ENCODE results near the gene FAM181A.
A peak's percentile ranks its signal among the peaks of the same experiment; 100 is the strongest.

Gene FAM181A

DNA sequence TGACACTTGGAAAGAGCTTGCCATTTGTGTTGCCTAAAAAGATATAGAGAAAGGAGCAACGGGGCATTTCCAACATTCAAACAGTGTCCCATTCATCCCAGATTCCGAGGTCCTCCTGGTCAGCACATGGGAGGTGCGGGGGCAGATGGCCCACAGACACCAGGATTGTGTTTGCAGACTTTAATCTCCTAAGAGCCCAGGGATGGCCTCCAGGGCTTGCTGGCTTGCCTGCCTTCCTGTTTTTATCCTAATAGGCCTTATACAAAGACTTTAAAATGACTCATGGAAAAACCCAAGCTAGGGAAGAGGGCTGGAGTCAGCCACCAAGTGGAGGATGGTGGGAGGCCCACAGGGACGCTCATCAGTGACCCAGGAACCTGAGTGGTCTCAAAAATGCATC lies 21.5 kb upstream of the FAM181A start:
- DNase-seq = no peak

DNA sequence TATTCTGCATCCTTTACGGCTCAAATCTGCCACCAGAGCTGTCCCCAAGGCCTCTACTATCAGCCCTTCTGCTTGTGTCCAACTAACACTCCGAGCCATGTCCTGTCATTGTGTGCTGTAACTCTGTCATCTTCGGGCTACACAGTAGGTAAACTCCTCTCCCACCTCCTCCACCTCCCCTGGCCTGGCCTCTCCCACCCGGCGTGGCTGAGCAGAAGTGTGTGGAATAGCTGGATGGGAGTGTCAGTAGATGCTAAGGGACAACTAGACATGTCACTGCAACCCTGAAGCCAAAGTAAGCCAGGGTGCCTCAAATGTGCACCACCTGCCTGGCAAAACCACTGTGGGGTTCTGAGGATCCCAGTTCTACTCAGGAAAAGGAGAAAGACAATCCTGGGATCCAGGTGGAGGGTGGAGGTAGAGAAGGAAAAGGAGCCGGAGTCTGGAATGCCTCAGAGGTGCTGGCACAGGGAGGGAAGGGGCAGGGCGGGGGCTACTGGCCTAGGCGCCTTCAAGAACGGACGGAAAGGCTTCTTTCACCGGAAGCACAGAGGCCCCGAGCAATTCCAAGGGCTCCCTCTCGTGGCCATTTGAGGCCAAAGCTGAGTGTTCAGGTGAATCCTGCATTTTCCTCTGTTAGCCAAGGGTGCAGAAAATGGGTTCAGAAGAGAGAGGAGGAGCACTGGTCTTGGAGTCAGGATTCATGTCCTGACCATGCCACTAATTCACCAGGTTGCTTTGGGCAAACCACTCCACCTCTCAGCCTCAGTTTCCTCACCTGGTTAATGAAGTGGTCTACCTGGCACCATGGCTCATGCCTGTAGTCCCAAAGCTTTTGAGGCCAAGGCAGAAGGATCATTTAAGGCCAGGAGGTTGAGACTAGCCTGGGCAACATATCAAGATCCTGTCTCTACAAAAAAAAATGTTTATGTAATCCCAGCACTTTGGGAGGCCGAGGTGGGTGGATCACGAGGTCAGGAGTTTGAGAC lies 20.5 kb upstream of the FAM181A start:
- peak; percentile 76 for DNase-seq

DNA sequence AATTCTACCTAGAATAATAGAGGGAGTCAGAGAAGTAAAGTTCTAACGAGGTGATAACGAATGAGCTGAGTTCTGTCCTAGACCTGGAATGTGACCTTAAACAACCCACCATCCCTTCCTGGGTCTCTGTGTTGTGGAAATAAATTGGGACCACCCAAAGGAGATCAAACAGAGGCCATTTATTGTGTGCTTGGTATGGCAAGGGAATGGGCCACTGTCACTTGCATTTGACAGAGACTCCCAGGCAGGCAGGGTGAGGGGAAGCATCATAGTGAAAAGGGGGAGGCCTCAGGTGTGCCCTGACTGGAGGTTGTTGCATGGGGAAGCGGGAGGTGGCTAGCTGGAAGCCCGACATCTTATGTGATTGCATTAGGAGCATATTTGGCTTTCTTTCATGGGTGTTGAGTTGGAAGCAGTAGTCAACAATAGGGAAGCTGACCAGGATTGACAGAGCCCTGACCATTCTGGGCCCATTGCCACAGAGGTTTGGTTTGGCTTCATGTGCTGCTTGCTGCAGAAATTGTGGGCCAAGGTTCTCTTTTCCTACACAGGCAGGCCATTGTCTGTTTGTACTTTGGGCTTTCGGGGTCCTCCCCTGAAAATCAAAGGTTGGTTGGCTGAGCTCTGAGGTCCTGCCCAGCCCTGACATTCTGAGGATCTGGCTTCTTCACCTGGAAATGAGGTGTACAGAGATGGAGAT lies 17.6 kb upstream of the FAM181A start:
- DNase-seq = no peak

DNA sequence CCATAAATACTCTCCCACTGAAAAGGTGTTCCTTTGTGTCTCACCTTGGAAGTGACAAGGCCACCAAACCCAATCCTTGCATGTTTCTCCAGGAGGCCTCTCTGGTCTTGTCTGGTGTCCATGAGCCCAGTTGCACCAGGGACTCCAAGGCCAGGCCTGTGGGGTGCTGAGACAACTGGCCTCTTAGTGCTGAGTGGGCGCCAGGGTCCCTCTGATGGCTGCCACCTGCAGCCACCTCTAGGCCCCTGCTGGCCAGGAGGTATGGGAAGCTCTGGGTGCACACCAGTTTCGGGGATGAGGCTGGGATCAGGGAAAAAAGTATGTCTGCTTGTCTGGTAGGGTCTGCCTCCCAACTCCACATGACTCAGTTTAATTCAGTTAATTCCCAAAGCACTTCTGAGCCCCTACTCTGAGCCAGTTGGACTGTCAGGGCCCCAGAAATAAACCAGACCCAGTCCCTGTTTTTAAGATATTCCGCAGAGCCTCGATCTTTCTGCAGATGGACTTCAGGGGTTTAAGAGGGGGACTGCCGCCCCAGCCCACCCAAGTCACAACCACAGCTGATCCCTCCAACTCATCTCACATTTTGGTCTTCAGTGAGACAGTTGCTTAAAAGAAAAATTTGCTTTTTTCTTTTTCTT lies 15.0 kb upstream of the FAM181A start:
- DNase-seq = no peak

DNA sequence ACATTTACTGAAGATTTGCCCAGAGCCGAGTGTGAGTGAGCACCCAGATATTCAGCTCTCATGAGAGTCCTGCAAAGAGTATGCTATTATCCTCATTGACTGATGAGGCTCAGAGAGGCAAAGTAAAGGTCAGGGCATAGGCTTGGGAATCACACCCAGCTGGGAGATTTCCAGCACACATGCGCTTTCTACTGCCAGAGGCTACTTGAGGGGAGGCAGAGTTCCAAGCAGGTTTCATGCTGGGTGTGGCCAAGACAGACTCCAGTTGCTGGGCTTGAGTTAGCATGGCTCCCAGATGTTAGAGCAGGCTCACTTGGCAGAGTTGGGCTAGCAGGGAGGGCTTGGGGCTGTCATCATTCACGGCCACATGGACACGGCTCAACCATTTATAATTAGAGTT lies 14.4 kb upstream of the FAM181A start:
- DNase-seq = no peak

DNA sequence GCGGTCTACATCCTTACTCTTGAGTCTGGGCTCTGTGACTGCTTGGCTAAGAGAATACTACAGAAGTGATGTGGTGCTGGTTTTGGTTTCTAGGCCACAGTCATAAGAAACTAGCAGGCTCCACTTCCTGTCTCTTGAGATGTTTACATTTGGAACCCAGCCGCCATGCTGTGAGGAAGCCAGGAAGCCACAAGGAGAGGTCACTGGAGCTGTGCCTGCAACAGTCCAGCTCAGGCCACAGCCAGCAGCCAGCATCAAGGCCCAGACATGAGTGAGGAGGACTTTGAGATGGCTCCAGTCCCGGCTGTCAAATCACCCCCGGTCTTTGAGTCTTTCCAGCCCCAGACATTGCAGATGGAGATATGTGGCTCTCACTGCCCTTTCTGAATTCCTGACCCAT lies 12.9 kb upstream of the FAM181A start:
- no peak for DNase-seq

DNA sequence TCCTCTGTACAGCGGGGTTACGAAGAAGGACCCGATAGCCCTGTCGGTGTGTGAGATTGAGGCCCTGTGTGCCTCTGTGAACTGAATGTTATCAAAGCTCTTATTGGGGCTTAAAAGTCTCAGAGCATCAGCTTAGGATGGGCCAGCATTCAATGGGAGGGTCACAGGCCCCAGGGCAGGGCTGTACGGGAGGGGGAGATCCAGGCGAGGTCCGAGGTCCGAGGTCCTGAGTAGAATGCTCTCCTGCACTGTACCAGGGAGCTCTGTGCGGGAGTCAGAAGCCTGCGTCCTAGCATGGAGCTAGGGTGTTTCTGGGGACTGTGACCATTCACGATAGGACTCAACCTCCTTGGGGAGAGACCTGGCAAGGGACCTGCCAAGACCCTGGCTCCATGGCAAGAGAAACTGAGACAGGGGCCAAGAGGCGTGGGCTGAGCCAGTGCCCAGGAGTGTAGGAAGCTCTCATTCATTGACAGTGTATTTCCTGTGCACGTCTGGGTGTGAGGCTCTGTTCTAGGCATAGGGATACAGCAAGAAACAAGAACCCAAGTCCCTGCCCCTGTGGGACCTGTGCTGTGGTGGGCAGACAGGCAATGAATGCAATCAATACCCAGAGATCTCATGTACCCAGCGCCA lies 12.0 kb upstream of the FAM181A start:
- no peak for DNase-seq

DNA sequence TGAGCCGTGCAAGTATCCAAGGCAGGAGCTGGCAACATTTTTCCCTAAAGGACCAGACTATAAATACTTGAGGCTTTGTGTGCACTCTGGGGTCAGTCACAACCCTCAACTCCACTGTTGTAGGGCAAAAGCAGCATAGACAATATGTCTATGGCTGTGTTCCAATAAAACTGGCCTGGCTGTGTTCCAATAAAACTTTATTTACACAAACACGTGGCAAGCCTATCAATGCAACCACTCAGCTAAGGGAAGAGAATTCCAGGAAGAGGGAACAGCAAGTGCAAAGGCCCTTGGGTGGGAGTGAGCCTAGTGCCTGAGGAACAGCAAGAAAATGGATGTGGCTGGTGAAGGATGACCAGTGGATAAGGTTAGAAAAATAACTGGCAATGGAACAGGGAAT lies 11.3 kb upstream of the FAM181A start:
- DNase-seq = no peak

DNA sequence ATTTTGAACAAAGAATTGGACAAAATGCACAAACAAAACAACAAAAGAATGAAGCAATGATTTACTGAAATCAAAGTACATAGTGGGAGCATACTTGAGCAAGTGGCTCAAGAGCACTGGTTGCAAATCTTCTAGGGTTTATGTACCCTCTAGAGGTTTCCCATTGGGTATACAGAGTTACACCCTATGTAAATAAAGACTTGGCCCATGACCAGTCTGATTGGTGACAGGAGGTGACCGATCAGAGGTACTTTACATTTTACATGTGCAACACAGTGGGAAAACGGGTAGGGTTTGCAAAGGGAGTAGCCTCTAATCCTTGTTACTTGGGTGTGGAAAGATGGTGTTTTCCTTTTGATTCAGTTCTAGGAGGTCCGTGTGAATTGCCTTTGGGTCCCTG lies 10.6 kb upstream of the FAM181A start:
- no peak for DNase-seq

DNA sequence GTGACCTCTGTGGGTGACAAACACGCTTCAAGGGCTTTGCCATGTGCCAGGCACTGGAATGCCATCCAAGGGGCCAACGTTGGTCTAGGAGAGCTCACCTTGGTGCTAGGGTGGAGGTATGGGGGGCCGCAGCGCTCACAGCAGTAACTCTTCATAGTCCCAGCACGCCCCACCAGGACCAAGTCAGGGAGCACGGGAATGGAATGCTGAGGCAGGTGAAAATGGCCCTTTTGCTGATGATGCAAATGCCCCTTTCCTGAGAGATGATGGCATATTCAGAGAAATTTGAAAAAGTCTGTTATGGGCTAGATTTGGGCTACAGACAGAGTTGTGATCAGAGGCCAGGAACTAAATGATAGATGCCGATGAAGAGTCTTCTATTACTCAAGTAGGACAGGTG lies 10.0 kb upstream of the FAM181A start:
- no peak for DNase-seq

DNA sequence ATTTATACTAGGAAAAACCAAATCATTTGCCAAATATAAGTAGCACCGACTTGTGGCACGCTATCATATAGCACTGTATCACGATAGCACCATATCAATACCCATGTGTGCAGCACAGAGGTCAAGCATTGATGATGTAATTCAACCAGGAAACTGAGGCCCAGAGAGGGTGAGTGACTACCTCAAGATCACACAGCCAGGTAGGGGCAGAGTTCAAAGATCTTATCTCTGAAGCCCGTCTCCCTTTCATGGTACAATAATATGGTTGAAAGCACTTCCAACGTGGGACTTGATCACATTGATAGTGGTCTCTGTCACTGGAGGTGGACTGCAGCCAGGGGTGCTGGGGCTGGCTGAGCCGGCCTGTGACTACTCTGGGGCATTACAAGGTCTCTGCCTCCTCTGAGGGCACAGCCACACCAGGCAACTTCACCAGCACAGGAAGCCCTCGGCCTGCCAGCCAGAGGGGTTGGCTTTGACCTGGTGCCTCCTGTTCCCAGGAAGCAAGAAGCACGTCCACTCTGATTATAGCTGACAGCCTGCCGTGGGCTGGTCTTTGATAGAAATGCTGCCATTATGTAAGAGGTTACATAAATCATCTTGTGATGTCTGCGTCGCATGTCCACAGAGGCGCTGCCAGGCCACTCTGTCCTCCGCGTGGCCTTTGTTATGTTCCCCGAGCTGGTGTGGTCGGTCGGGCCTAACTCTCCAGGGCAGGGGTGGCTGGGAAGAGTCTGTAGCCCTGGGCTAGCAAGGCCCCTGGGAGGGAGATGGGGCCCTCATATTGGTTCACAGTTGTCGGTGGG lies 5.9 kb upstream of the FAM181A start:
- DNase-seq = no peak

DNA sequence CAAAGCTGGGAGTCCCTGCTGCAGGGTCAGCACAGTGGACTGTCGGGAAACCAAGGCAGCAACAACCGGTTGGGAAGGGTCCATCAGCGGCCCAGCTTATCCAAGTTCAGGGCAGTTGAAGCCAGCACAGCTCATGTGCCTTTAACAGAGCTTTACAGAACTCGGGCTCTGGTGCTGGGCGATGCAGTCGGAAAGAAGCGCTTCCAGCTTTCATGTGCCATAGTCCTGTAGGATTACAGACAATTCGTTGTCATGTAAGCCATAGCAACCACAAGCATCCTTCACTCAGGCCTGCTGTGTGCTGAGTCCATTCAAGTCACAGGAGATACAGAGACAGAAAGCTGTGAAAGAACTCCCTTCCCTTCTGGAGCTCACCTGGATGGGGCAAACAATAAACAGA lies 3.5 kb upstream of the FAM181A start:
- no peak for DNase-seq

DNA sequence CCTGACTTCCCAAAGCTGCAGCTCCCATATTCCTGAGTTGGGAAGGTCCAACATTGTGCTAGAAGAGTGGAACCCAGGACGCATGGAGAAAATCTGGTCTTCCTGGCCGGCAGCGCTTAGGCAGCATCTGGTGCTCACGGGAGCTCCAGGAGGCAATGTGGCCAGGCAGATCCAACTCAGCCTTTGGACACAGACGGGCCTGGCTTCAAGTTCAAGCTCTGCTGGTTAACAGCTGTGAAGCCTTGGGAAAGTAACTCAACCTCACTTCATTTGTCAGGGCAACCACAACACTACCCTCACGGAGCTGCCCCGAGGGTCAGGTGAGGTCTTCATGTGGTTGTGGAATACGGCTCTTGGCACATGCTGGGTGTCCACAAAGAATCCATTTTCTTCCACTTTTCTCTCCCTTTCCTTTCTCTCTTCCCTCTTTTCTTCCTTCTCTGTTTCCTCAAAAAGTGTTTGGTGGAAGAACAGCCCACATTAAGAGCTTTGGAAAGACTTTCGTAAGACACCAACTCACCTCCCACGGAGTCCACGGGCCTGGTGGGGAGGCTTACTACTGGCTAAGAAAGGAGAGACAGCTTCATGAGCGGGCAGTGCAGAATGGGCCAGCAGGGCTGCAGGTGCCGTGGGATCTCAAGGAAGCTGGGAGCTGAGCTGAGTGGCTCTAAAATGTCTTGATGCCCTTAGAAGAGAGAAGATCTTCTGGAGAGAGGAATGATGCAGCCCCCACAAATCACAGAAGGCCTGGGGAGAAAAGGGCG lies 2.4 kb upstream of the FAM181A start:
- DNase-seq = no peak

DNA sequence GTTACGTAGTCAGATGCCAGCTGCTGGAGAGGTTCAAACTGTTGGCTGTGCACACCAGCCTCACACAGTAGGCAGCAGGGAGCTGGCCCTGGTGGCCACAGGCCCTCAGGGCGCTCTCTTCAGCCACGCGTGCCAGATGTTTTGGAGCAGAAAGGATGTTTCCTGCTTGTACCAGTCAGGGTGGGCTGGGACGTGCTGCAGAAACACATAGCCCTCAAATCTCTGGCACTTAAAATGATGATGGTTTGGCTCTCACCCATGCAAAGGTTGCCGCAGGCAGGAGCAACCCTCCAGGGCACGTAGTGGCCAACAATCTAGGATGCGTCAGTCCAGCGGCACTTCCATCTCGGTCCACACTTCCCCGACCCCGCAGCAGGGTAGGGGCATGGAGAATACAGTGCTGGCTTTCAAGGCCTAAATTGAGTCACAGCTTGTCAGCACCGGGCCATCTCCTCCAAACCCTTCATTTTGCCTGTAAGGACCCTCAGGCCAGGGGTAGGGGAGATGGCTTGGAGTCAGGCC lies 1.7 kb upstream of the FAM181A start:
- no peak for DNase-seq

DNA sequence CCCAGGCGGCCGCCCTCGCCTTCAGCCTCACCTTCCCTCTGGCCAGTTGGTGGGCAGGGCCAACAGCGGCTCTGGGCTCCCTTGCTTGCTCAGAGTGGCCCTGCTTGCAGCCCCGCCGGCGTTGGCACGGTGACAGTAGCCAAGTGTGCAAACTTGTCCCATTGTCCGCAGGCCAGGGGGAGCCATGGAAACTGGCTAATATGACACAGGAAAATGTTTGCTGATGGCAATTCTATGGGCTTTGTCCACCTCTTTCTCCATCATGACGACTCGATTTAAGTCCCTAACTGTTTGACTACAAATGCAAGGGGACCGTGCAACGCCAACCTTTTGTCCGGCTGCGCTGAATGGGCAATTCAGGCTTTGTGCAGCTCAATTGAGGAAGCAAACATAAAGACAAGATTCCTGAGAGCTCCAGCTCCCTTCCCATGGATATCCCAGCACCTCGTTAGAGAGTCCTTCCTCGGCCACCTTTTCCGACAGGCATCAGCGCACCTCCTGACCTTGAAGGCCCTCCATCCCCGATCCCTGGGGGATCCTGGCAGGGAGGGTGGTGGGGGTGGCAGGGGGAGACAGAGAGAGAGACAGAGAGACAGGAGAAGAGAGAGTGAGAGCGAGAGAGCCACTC lies 785 bp upstream of the FAM181A start:
- DNase-seq = no peak

DNA sequence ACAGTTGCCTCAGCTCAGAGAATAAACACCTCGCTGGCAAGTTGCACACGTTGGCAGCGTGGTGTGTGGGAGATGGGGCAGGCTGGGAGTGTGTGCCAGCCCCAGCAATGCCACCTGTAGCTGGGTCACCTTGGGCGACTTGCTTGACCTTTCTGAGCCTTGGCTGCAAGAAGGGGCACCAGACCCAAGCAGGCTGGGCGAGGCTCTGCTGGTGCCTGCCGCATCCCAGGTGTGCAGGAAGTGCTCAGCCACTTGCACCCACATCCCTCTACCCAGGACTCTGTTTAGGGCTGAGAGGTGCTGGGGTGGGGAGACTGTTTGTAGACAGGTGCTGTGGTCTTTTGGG lies 629 bp downstream of the FAM181A start:
- no peak for DNase-seq

DNA sequence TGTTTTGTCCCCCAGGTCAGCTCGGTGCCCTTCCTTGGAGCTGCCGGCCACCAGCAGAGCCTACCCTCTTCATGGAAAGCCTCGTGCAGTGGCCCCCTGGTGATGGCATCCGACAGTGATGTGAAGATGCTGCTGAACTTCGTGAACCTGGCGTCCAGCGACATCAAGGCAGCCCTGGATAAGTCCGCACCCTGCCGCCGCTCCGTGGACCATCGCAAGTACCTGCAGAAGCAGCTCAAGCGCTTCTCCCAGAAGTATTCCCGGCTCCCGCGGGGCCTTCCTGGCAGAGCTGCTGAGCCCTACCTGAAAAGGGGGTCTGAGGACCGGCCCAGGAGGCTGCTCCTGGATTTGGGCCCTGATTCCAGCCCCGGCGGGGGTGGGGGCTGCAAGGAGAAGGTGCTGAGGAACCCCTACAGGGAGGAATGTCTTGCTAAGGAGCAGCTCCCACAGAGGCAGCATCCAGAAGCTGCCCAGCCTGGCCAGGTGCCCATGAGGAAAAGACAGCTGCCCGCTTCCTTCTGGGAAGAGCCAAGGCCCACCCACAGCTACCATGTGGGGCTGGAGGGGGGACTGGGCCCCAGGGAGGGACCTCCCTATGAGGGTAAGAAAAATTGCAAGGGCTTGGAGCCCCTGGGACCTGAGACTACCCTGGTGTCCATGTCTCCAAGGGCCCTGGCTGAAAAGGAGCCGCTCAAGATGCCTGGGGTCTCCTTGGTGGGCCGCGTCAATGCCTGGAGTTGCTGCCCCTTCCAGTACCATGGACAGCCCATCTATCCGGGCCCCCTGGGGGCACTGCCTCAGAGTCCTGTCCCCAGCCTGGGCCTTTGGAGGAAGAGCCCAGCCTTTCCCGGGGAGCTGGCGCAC lies 1.3 kb downstream of the FAM181A start:
- no peak for DNase-seq

DNA sequence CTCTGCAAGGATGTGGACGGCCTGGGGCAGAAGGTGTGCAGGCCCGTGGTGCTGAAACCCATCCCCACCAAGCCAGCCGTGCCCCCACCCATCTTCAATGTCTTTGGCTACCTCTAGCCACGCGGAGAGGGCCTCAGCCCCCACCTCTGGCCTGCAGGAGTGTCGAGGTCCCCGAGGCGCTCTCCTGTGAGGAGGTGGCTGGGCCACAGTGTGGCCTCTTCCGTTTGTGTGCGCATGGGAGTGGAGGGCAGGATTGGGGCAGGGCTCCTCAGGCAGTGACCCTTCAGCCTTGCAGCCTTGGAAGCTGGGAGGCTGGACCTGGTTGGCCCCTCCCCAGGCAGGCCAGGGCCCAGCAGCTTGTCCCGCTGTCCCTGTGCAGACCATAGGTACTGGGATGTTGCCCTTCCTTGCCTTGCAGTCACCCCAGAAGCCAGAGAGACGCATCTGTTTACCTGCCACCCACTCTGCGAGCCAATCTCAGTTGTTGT lies 1.9 kb downstream of the FAM181A start:
- no peak for DNase-seq

DNA sequence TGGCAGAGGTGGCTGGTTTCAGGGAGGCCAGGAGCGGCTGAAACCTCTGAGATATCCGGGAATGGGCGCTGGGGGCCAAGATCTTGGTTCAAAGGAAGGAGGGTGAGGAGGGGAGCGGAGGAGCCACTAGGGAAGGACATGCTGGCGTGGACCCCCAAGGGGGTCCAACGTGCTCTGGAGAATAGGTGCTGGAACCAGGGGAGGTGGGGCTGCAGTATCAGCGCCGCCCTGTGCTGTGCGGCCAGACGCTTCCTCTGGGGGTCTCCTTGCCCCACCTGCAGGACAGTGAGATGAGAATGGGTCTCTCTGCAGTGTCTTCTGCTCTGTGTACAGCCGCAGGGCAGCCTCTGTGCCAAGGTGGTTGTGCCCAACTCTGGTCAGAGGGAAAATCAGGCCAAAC lies 2.5 kb downstream of the FAM181A start:
- no peak for DNase-seq

Data from RPMI8226 (cell line).